Hypothalamus (tissue), 51 donors: ENCODE data around the gene TRPM4.
"Not testable (repeated sequence)": the region's sequence is repeated elsewhere in the genome, so short reads cannot be mapped to it uniquely, and the experiment has no call there.

Experiments used
- DNase-seq, 51 donors: peaks; one replicate each; lab custom pipeline; 2025; lab: John Stamatoyannopoulos, UW

Gene TRPM4

DNA sequence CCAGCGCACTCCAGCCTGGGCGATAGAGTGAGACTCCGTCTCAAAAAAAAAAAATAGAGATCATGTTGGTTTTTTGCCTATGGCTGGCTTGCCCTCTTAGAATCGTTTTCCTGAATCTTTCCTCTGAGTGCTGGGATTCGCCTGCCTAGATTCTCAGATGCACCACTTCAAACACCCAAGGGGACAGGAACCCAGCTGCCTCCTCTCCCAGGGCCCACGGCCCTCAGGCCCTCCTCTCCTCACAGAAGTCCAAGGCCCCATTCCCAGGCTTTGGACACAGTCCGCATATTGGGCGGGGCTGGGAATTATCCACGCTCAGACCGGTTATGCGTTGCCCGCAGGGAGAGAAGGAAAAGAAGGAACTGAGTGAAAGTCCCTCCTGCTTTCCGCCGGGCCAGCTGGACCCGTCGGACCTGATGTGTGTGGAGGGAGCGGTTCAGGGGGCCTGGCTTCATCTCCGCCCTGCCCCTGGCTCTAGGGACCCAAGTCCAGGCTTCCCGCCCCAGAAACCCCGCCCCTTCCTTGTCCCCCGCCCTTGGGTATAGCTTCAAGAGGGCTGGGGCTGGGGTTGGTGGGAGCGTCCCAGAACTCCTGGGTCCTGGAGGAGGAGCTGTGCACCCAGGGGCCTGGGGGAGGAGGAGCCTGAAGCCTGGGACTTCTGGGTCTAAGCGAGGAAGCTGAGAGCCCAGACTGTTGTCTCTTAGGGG, 32.4 kb upstream of the TRPM4 start:
- no peak for DNase-seq

DNA sequence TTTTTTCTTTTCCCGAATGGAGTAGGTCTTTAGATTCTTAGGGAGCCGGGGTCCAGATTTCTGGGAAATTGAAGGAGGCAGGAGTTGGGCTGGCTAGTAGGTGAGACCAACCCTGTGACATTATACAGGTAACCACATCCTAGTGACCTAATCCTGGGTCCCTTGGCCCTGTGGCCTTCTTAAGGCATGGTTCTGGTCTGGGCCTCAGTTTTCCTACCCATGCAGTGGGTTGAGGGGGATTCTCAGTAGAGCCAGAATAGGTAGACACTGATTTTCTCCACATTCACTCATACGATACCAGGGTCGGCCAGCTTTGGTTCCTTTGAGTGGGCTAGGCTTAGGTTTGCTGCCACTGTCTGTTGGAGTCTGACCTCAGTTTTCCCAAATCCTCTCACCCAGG, 31.0 kb upstream of the TRPM4 start:
- DNase-seq: no peak

DNA sequence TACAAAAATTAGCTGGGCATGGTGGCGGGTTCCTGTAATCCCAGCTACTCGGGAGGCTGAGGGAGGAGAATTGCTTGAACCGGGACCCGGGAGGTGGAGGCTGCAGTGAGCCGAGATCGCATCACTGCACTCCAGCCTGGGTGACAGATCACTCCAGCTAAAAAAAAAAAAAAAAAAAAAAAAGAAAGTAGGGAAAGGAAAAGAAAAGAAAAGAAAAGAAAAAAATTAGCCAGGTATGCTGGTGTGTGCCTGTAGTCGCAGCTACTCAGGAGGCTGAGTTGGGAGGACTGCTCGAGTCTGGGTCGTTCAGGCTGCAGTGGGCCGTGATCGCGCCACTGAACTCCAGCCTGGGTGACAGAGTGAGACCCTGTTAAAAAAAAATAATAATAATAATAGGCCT, 30.4 kb upstream of the TRPM4 start:
- not testable (repeated sequence) for DNase-seq

DNA sequence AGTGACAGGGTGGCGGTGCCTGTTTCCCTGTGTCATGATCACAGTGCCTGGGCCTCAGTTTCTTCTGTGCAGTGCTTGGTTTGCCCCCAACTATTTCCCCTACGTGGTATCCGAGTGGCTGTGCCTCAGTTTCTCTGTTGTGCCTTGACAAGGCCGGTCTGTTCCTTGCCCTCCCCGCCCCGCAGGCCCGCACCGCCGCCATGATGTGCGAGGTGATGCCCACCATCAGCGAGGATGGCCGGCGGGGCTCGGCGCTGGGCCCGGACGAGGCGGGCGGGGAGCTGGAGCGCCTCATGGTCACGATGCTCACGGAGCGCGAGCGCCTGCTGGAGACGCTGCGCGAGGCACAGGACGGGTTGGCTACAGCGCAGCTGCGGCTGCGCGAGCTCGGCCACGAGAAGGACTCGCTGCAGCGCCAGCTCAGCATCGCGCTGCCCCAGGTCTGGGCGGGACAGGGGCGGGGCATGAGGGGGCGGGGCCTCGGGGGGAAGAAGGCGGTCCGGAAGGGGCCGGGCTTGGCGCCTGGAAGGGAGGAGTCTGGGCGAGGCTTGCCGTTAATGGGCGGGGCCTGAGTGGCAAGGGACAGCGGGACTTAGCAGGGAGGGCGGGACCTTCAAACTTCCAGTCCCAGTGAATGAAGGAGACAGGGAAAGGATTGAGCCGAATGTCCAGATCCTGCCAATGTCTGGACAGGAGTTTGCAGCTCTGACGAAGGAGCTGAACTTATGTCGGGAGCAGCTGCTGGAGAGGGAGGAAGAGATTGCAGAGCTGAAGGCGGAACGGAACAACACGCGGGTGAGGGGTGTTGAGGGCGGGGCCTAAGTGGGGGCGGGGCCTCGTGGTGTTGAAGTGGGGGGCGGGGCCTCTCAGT, 29.7 kb upstream of the TRPM4 start:
- DNase-seq: peak; percentile 44 to 98 (median 94)

DNA sequence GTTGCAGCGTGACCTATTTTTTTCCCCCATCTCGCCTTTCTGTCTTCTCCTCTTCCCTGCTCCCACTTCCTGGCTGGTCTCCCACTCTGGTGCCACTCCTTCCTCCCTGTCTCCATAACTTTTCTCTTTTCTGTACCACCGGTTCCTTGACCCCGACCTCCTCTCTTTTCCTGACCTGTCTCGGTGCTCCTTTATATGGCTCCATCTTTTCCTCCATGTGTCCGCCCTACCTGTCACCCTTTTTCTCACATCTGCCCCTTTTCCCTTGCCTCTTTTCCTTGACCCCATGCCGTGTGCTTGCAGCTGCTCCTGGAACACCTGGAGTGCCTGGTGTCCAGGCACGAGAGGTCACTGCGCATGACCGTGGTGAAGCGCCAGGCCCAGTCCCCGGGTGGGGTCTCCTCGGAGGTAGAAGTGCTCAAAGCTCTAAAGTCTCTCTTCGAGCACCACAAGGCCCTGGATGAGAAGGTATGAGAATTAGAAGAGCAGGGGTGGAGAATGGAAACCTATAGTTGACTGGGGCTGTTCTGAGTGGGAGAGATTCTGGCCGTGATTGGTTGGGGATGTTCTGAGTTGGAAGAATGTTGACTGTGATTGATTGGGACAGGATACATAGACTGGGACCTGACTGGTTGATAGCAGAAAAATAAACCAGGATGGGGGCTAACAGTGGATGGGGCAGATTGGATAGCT, 28.9 kb upstream of the TRPM4 start:
- DNase-seq: no peak

DNA sequence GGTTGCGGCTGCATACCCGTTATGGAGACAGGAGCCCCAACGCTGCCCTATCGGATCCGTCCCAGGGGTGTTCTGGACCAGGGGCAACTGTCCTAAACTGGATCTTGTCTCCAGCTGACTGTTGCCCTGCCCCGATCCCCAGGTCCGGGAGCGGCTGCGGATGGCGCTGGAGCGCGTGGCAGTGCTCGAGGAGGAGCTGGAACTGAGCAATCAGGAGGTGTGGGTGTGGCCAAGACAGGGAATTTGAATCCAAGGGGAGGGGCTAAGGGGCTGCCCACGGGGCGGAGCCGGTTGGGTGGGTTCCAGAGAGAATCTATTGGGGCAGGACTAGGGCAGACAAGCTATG, 28.4 kb upstream of the TRPM4 start:
- DNase-seq: no peak

DNA sequence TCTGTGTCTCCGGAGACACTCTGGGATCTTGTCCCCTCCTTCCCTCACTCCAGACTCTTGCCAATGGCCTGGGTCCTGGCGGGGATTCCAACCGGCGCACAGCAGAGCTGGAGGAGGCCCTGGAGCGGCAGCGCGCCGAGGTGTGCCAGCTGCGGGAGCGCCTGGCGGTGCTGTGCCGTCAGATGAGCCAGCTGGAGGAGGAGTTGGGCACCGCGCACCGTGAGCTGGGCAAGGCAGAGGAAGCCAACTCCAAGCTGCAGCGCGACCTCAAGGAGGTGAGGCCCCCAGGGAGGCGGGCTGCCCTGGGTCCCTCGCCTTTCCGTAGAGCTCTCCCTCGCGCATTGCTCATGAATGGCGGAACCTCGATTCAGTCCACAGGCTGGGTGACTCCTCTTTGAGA, 27.3 kb upstream of the TRPM4 start:
- peak in 1 of 51 donors; percentile 25 for DNase-seq

DNA sequence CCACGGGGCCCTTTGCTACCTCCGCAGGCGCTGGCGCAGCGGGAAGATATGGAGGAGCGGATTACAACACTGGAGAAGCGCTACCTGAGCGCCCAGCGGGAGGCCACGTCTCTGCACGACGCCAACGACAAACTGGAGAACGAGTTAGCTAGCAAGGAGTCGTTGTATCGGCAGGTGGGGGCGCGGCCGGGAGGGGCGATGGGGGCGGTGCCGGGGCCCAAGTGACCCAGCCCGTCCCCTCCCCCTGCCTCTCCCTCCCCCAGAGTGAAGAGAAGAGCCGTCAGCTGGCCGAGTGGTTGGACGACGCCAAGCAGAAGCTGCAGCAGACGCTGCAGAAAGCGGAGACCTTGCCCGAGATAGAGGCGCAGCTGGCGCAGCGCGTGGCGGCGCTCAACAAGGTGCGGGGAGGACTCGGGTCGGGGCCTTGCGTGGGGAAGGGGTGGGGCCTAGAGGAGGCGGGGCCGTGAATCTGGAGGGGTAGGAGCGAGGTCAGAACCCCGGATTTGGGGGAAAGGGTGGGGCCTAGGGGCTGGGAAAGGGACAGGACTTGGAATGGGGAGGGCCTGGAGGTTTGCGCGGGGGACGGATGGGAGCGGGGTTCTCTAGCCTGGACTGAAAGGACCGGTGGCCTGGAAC, 24.5 kb upstream of the TRPM4 start:
- DNase-seq: no peak

DNA sequence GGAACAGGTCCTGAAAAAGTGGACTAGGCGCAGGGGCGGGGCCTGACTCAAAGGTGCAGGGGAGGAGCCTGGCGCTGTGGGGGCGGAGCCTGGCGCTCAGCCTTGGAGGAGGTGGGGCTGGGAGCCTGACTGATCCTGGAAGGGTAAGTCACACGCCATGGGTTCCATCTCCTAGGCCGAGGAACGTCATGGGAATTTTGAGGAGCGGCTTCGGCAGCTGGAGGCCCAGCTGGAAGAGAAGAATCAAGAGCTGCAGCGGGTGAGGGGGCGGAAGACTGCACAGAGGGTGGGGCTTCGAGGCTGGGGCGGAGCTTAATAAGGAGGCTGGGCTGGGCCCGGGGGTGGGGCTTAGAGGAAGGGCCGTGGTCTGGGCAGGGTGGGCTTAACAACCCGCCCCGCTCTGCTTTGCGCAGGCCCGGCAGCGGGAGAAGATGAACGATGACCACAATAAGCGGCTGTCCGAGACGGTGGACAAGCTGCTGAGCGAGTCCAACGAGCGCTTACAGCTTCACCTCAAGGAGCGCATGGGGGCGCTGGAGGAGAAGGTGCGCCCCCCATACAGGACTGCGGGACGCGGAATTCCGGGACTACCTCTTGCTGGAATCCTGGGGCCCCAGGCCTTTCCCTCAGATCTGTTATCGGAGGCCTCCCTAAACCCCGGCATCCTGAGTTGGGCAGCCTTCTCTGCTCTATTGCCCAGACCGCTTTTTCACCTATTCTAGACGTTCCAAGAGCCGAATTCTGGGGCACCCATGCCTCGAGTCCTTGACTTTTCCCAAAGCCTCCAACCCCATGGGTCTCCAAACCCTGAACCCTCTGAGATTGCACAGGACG, 23.8 kb upstream of the TRPM4 start:
- peak in 4 of 51 donors; percentile 18 to 44 (median 26) for DNase-seq

DNA sequence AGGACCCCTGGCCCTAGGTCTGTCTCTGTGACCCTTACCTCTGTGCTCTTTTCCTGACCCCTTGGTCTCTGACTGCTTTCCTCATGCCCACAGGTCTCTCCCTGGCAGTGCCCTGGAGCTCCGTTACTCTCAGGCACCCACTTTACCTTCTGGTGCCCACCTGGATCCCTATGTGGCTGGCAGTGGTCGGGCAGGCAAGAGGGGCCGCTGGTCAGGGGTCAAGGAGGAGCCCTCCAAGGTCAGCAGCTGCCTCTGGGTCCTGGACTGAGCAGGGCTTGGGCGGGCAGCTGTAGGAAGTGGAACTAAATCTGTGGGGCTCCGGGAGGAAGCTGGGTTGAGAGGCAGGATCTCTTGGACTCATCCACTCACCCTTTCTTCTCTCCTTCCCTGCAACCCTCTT, 21.9 kb upstream of the TRPM4 start:
- DNase-seq: no peak

DNA sequence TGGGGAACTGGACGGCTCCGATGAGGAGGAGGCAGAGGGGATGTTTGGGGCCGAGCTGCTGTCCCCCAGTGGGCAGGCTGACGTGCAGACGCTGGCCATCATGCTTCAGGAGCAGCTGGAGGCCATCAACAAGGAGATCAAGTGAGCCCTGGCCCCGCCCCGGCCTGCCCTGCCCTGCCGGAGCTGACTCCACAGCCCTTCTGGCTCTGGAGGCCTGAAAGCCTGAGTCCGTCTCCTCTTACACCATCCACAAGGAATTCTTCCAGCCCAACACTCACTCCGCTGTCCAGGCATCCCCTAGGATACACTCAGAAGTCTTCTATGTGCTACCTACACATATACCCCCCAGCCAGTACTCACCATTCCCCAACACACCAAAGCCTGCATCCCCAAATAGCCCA, 20.8 kb upstream of the TRPM4 start:
- DNase-seq: no peak

DNA sequence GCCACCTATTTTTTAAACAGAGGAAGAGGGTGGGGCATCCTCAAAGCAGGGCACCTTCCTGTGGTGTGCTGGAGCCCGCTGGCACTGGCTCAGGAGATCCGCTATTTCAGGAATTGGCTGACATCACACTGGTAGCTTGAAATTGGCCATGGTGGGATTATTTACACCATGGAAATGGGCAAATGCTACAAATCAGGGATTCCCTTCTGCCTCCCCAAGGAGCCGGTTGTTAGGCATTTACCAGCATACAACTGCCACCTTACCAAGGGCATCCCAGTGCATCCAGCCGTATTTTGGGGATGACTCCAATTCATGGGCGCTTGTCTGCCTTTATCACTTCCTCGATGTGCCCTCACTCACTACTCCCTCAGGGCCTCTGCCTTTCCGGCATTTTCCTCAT, 16.6 kb upstream of the TRPM4 start:
- DNase-seq: no peak

DNA sequence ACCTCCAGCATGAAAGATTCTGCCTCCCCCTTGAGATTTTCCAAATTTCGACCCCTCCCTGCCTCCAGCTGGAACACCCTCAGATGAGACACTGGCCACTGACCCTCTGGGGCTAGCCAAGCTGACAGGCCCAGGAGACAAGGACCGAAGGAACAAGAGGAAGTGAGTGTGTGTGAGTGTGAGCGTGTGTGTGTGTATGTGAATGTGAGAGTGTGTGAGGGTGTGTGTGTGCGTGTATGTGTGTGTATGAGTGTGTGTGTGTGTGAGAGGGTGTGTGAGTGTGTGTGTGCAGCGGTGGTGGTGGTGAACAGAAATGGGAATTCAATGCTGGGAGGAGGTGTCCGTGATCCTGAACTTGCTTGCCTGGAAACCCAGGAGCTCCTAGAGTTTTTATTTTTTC, 16.2 kb upstream of the TRPM4 start:
- DNase-seq: no peak

DNA sequence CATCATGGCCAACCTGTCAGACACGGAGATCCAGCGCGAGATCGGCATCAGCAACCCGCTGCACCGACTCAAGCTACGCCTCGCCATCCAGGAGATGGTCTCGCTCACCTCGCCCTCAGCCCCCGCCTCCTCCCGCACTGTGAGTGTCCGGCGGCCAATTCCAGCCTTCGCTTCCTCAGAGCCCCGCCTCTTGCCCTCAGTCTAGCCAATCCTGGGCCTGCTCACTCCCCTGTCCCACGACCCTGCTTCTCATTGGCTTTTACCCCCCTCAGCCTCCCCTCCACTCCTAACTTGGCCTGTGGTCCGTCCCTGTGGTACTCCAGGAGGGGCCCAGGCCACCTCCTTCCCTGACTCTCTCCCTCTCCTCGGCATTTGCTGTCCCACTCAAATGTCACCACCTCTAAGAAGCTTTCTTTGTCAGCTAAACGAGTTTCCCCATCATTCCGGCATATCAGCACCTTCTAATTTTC, 14.7 kb upstream of the TRPM4 start:
- DNase-seq: peak in 50 of 51 donors; percentile 37 to 93 (median 85)

DNA sequence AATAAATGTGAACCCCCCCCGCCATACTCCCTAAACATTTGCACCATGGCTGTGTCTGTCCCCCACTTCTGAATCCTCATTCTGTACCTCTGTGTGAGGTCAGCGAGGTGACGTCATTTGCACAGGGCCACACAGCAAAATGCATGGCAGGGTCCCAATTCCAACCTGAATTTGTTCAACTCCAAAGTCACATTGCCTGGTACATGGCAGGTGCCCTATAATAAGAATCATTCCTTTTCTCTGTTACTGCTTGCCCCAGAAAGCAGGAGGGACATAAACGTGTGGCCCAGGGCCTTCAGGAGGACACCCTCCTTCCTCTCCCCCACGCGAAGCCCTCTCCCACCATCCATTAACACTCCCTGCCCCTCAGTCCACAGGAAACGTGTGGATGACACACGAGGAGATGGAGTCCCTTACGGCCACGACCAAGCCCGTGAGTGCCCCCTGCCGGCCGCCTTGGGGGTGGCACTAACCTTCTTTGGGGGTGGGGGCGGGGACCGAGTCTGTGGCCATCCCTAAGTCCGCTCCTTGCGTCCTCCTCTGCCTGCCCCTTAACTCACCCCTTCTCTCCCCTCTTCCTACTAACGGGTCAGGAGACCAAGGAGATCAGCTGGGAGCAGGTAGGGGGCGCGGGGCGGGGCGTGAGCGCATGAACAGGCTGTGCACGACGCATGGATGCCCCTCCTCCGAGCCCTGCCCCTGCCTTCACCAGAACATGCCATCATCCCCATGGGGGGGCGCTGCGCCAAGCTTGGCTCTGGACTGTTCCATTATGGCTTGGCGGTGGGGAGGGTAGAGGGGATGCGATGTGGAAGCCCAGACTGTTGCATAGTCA, 11.8 kb upstream of the TRPM4 start:
- DNase-seq: peak; percentile 34 to 92 (median 75)

DNA sequence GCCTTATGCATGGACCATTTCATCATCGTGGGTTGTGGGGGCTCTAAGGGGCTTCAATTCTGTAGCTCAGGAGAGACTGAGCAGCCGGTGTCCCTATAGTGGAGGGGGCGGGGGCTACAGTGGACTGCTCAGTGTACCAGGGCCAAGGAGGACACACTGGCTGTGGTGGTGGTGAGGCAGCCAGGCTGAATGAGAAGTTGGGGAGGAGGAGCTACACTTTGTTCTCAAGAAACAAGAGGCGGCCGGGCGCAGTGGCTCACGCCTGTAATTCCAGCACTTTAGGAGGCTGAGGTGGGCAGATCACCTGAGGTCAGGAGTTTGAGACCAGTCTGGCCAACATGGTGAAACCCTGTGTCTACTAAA, 11.2 kb upstream of the TRPM4 start:
- peak in 13 of 51 donors; percentile 20 to 77 (median 57) for DNase-seq

DNA sequence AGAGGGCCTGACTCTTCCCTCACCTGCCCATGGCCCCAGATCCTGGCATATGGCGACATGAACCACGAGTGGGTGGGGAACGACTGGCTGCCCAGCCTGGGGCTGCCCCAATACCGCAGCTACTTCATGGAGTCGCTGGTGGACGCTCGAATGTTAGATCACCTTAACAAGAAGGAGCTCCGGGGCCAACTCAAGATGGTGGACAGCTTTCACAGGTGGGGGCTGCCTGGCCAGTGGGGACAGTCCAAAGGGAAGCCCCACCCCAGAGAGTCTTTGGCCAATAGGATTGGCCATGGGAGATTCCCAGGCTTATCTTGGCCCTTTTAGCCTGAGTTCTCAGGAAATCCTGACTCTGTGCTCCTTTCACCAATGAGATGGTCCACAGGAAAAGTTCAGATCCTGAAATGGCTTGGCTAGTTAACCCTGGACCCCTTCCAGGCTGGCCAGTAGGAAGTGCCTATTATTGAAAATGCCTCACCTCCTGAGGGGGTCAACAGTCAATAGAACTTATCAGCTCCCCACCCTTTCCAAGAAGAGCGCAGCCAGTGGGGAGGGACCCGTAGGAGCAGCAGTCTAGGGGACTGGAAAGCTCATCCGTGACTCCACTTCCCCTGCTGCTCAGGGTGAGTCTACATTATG, 9.4 kb upstream of the TRPM4 start:
- DNase-seq: no peak

DNA sequence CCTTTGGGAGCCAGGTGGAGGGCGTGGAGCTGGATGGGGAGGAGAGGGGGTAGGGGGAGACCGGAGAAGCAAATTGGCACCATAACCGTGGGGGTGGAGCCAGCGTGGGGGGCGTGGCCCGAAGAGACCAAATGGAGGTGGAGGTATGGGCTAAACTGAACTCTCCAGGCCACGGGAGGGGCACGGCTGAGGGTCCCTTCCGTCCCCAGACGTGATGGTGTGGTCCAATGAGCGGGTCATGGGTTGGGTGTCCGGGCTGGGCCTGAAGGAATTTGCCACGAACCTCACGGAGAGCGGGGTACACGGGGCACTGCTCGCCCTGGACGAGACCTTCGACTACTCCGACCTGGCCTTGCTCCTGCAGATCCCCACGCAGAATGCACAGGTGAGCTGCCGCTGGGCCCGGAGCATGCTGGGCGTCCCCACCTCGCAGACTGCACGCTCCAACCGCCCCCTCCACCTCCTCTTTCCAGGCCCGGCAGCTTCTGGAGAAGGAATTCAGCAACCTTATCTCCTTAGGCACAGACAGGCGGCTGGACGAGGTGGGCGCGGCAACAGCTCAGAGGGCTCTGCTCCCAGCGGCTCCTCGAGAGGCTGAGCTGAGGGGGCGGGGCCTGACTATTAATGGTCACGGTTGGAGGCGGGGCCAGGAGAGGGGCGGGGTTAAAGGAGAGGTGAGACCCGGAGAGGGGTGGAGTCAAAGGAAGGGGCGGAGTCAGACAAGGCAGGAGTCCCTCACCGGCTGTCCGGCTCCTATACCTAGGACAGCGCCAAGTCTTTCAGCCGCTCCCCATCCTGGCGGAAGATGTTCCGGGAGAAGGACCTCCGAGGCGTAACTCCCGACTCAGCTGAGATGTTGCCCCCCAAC, 8.6 kb upstream of the TRPM4 start:
- peak; percentile 13 to 96 (median 80) for DNase-seq
